Kidney capillary endothelial cell (primary cell): ENCODE data around the gene TMEM138.
A peak's percentile ranks its signal among the peaks of the same experiment; 100 is the strongest.

Experiments
- DNase-seq: peaks from one replicate; pipeline ENCODE4 v3.0.0-alpha.2; 2018; ENCODE audit warnings: low spot score

Gene TMEM138

DNA sequence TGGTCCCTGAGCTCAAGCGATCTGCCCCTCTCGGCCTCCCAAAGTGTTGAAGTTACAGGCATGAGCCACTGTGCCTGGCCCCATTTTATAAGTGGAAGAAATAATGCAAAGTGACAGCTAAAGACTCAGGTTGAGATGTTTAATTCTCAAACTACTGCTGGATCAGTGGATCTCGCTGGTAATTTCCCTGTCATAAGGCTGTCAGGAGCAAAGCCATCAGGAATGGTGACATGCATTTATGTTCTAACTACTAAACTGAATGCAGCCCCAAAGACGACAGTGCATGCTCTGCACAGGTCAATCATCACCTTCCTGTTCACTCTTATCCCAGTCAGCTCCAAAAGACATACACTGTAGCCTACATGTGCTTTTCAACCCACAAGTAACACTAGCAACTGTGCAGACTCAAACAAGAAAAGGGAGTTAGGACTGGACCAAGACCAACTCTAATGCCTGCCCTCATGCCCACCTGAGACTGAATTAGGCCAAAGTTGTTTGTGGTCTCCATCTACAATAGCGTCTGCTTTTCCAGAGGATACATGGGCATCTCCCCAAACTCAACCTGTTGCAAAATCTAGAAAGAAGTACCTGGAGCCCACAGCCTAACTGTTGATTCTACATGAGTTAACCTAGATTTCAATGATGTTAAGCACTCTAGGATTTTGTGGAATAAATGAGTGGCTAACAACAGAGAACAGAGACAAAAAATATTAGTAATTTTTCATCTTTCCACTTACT, 45.0 kb downstream of the TMEM138 start:
- no peak for DNase-seq

DNA sequence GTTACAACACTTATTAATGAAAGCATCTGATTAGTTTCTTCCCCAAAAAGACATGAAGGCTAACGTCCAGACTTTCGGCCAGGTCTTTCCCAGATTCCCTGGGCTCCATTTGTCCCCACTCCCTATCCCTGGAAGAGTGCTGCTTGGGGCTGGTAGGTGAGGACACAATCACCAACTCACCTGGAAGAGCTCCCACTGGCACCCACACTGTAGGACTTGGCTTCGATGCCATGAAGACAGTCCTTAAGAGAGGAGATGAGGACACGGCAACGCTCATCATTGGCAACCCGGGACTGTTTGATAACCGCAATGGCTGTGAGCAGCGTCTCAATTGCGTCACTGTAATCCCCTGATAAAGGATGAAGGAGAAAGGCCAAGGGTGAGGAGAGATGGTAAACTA, 49.4 kb downstream of the TMEM138 start:
- no peak for DNase-seq

- DNase-seq = no peak
These were observed 51.3 kb downstream of the TMEM138 start for GRCh38 chr11:61413496-61413895.

GRCh38 chr11:61414547-61414946, 52.4 kb downstream of the TMEM138 start:
- DNase-seq = peak; percentile 31

GRCh38 chr11:61415381-61415780, 53.2 kb downstream of the TMEM138 start:
- no peak for DNase-seq

GRCh38 chr11:61416941-61417340, 54.8 kb downstream of the TMEM138 start:
- no peak for DNase-seq

DNA sequence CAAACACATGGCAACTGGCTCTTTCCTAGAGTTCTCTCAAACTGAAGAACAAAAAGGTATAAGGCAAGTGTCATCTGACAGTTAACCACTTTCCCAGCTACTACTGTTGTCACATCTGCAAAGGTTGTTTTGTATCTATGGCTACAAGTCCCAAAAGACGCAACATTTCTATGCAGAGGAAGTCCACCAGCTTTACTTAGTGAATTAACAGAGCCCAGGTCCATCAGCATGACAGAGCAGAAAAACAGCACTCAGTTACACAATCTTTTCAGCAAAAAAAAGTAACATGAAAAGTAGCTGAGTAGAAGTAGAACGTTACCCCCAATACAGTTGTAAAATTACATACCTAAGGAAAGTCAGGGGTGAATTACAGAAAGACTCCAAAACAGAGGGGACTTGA, 55.5 kb downstream of the TMEM138 start:
- DNase-seq = no peak

DNA sequence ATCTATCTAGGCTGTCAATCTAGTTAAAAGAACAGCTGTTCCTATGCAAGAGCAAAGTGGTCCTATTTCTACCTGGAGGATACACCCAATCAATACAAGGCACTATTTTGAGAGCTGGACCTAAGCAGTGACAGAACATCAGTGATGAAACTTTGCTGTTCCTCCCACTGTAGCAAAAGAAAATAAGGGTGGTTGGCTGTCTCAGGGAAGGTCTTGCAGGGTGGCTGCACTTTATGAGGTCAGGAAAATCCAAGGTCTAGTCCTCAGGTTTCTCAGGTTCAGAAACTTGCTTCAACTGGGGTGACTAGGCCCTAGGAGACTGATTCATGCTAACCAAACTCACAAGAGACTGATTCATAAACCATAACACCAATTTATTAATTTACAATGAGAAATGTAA, 56.0 kb downstream of the TMEM138 start:
- DNase-seq = no peak
